Pancreas (tissue), 10 donors: ENCODE measurements around the gene SAA4. TPM values are rescaled to one million over a fixed set of nuclear protein-coding genes. Genes with fewer than 3 reads are reported as not detected.
"Not testable (repeated sequence)": the region's sequence is repeated elsewhere in the genome, so short reads cannot be mapped to it uniquely, and the experiment has no call there.

ENCODE experiments used
- ATAC-seq, 4 donors: fragments of 200-7000 bp; cut with Tn5 transposase; one replicate each; pipeline versions ENCODE4 v1.8.0 to v1.9.1; 2020; ENCODE audit warnings: mild to moderate bottlenecking in 4 of 4, moderate library complexity in 4 of 4
- DNase-seq, 6 donors: peaks; one replicate each; pipeline ENCODE4 v3.0.0-alpha.2; 2020
- FAIRE-seq: peaks from 2 replicates; lab custom pipeline; 2012; peaks lifted over from hg19 to GRCh38; lab: Jason Lieb, UNC
- H3K27ac ChIP-seq, 4 donors: fragments of 200-600 bp; sonication (generic); 1 replicate in 3 of 4; 2 replicates in 1 of 4; pipeline versions ENCODE4 v1.5.0 to v1.8.0; 2020
- H3K27me3 ChIP-seq, 4 donors: fragments of 200-600 bp; one replicate each; pipeline ENCODE4 v1.8.0; 2021
- H3K36me3 ChIP-seq, 3 donors: fragments of 200-600 bp; sonication (generic) in 1 of 3; one replicate each; pipeline versions ENCODE4 v1.5.0 to v1.8.0; 2020 to 2021
- H3K4me1 ChIP-seq, 3 donors: fragments of 200-600 bp; one replicate each; pipeline ENCODE4 v1.8.0; 2021
- H3K4me3 ChIP-seq, 4 donors: fragments of 200-600 bp; sonication (generic) in 2 of 4; one replicate each; pipeline versions ENCODE4 v1.5.0 to v1.8.0; 2020 to 2021
- H3K9me3 ChIP-seq, 4 donors: fragments of 200-600 bp; one replicate each; pipeline ENCODE4 v1.8.0; 2021
- WGBS, 2 donors: extraction: QIAGEN DNeasy Blood & Tissue Kit; methylation state at CpG; one replicate each; pipeline ENCODE4 v1.1.7; 2013; 5-methylcytosine and 5-hydroxymethylcytosine counted together
- intact Hi-C, 3 donors: fragments of 100-400 bp; cut with DNase I; formaldehyde crosslinking; loops; one replicate each; pipeline versions ENCODE4 v1.11.1 to v1.14.2; 2022
- polyA plus RNA-seq, 2 donors: library from polyadenylated mRNA; stranded (reverse); fragments of 200-250 nt; gene quantifications; one replicate each; pipeline ENCODE4 v1.2.3, GENCODE V29; 2013
- total RNA-seq, 6 donors: library from RNA; stranded (reverse); fragmentation: NEBNext Ultra II Directional in 4 of 6; extraction: Animal tissue kit (Norgen Biotek cat#: 25700) in 4 of 6; gene quantifications; one replicate each; pipeline versions ENCODE4 v1.2.1 to v1.2.4, GENCODE V29; 2021 to 2023
- TF ChIP-seq, protein P1 (sequence below), 4 donors: fragments of 200-600 bp; sonication (generic) in 3 of 4; IDR thresholded peaks; one replicate each; pipeline versions ENCODE4 v1.5.0 to v1.8.0; 2021; ENCODE audit warnings: antibody characterized with exemption in 4 of 4
- donor health status: healthy with polysubstance abuse.
- donor health status: DM: no; HTN: no; CAD: no; lungs with moderate emphysema.
- donor health status: DM: no; HTN: no; CAD: no.
- donor health status: control.
- donor health status: control.
- donor health status: Bipolar disorder and iron deficiency.
- donor health status: DM: yes; HTN: yes; CAD: no.
- donor health status: DM: no; HTN: no; CAD: no.
- donor health status: DM: no; HTN: no; CAD: no.
- donor health status: DM: yes; HTN: yes; CAD: no.

Gene SAA4
- total and polyA plus RNA-seq, 8 donors = 0.44 TPM; not detected in 7

GRCh38 chr11:18259259-18259658 is 22.7 kb upstream of the SAA4 start:
- intact Hi-C loops = no loop called here
- ATAC-seq (peak; percentile 73 to 91 (median 76)), FAIRE-seq (no peak)

GRCh38 chr11:18254781-18255361 is 18.3 kb upstream of the SAA4 start:
- H3K4me3 ChIP-seq = no peak overlapping the region
- FAIRE-seq (no peak), DNase-seq (no peak), ATAC-seq (no peak)
- no peaks in the 10 kb centered on the region for H3K27me3 ChIP-seq
- 55 to 64% methylated on average over 2 of the region's 2 CpGs for WGBS, 2 donors
- no peaks in the 10 kb centered on the region for H3K9me3 ChIP-seq
- no peaks in the 10 kb centered on the region for H3K4me1 ChIP-seq
- intact Hi-C loops = no loop called here
- no peaks in the 10 kb centered on the region for H3K36me3 ChIP-seq
- H3K27ac ChIP-seq = no peak overlapping the region
- TF ChIP-seq, protein P1, sequence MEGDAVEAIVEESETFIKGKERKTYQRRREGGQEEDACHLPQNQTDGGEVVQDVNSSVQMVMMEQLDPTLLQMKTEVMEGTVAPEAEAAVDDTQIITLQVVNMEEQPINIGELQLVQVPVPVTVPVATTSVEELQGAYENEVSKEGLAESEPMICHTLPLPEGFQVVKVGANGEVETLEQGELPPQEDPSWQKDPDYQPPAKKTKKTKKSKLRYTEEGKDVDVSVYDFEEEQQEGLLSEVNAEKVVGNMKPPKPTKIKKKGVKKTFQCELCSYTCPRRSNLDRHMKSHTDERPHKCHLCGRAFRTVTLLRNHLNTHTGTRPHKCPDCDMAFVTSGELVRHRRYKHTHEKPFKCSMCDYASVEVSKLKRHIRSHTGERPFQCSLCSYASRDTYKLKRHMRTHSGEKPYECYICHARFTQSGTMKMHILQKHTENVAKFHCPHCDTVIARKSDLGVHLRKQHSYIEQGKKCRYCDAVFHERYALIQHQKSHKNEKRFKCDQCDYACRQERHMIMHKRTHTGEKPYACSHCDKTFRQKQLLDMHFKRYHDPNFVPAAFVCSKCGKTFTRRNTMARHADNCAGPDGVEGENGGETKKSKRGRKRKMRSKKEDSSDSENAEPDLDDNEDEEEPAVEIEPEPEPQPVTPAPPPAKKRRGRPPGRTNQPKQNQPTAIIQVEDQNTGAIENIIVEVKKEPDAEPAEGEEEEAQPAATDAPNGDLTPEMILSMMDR (IDR thresholded peaks at IDR 0.05) = no peak

More at GRCh38 chr11:18259259-18259658, 22.7 kb upstream of the SAA4 start:
- Histone ChIP-seq H3K27ac (no peak overlapping the region), H3K4me3 (no peak overlapping the region), H3K36me3 (no peaks in the 10 kb centered on the region), H3K27me3 (no peaks in the 10 kb centered on the region), H3K4me1 (no peaks in the 10 kb centered on the region), H3K9me3 (no peaks in the 10 kb centered on the region)
- TF ChIP-seq, protein P1 (IDR thresholded peaks at IDR 0.05) = no peak
- no peak for DNase-seq

DNA sequence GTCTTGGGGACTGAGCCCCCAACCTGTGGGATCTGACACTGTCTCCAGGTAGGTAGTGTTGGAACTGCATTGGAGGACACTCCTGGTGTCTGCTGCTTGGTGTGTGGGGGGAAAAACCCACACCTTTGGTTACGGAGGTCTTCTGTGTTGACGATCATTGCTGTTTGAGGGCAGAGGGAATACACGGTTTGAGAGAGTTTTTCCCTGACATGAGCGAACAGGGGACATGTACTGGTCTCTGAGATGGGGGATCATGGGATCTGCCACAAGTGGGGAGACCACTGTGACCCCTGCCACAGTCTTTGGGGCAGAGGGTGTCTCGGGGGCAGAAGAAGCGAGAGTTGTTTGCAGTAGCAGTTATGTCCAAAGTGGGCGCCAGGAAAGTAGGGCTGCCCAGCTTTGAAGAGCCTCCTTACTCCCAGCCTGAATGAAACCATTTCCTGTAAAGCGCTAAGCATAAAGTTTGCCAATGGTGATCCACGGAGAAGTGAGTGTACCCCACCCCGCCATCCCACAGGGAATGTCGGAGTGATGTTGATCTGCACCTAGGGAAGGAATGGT is 17.3 kb upstream of the SAA4 start:
- 79 to 80% methylated on average over 11 of the region's 11 CpGs for WGBS, 2 donors
- TF ChIP-seq, protein P1 (IDR thresholded peaks at IDR 0.05) = no peak
- Histone ChIP-seq H3K9me3 (no peaks in the 10 kb centered on the region), H3K4me1 (no peaks in the 10 kb centered on the region), H3K36me3 (no peaks in the 10 kb centered on the region), H3K27ac (no peak overlapping the region), H3K27me3 (no peaks in the 10 kb centered on the region), H3K4me3 (no peak overlapping the region)
- DNase-seq (no peak), ATAC-seq (no peak), FAIRE-seq (no peak)
- intact Hi-C loops = no loop called here

GRCh38 chr11:18253233-18253632 is 16.6 kb upstream of the SAA4 start:
- no peaks in the 10 kb centered on the region for H3K27me3 ChIP-seq
- TF ChIP-seq, protein P1 (IDR thresholded peaks at IDR 0.05) = no peak
- ATAC-seq (no peak), DNase-seq (no peak), FAIRE-seq (no peak)
- H3K27ac ChIP-seq = no peak overlapping the region
- H3K36me3 ChIP-seq = no peaks in the 10 kb centered on the region
- H3K9me3 ChIP-seq = no peaks in the 10 kb centered on the region
- WGBS, 2 donors = 83 to 92% methylated on average over 3 of the region's 3 CpGs
- H3K4me3 ChIP-seq = no peak overlapping the region
- intact Hi-C loops = no loop called here
- no peaks in the 10 kb centered on the region for H3K4me1 ChIP-seq

DNA sequence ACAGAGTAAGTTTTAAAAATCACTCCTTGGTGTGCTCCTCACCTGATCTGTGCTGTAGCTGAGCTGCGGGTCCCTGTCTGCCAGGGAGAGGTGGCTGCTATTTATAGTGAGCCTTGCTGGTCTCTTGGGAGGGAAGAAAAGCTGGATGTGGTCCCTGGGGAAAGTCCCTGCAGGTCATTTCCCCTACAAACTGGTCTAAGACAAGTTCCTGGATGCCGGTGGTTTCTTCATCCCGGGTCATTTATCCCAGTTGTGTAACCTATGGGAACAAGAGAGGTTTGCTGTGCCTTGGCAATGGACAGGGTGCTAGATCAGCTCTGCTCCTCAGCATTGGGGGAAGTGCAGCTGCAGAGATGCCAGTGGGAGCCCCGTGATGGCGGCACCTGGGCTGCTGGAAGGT is 12.0 kb upstream of the SAA4 start, which contains the start of gene SAA2:
TSS of gene SAA2 (minus strand) at position 108 of the 400 bp plus-strand sequence. CDS start 657 bp downstream, outside the sequence.
- no peaks in the 10 kb centered on the region for H3K36me3 ChIP-seq
- no peaks in the 10 kb centered on the region for H3K4me1 ChIP-seq
- TF ChIP-seq, protein P1 (IDR thresholded peaks at IDR 0.05) = no peak
- DNase-seq = no peak
- WGBS, 2 donors = 66 to 74% methylated on average over 5 of the region's 5 CpGs
- no peak for FAIRE-seq
- no peak within 1 kb of the TSS for H3K4me3 ChIP-seq
- intact Hi-C loops = no loop called here
- no peaks in the 10 kb centered on the region for H3K27me3 ChIP-seq
- ATAC-seq = peak in 1 of 4 donors; percentile 12
- H3K27ac ChIP-seq = no peak within 1 kb of the TSS
- no peaks in the 10 kb centered on the region for H3K9me3 ChIP-seq

- intact Hi-C loops, DNase-seq, H3K4me3 ChIP-seq, H3K9me3 ChIP-seq, H3K27me3 ChIP-seq, H3K27ac ChIP-seq, H3K36me3 ChIP-seq, H3K4me1 ChIP-seq, FAIRE-seq: not testable (repeated sequence)
- WGBS, 2 donors = 27 to 38% methylated on average over 2 to 3 of the region's 6 CpGs
- ATAC-seq = peak in 1 of 4 donors; percentile 24
Measured at GRCh38 chr11:18247191-18247581, 10.6 kb upstream of the SAA4 start.

DNA sequence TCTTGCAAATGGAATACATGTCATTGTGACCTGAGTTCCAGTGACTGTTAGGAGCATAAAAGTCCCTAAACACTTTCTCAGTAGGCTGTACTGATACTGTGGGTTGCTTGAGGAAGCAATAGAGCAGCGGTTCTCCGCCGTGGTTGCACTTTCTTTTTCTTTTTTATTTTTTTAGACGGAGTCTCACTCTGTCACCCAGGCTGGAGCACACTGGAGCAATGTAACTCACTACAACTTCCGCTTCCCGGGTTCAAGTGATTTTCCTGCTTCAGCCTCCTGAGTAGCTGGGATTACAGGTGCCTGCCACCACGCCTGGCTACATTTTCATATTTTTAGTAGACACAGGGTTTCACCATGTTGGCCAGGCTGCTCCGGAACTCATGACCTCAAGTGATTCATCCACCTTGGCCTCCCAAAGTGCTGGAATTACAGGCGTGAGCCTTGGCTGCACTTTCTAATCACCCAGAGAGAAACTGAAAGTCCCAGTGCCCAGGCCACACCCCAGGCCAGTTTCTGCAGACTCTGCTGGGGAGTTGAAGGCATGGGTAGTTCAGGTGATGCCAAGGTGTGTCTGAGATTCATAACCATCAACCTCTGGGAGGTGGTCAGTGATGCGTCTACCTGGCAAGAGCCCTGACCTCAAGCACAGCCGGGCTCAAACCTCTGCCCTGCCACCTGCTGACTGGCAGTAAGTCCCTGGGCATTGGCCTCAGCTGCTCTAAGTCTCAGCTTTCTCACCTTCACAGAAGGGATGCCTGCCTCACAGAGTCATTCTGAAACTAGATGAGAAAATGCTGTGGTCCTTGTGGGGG is 10.0 kb upstream of the SAA4 start:
- peak in 3 of 4 donors; percentile 40 to 60 (median 59) for ATAC-seq
- H3K9me3 ChIP-seq, intact Hi-C loops, H3K4me3 ChIP-seq, H3K27ac ChIP-seq, H3K27me3 ChIP-seq, H3K36me3 ChIP-seq, FAIRE-seq, DNase-seq, H3K4me1 ChIP-seq: not testable (repeated sequence)
- 62 to 72% methylated on average over 10 to 11 of the region's 11 CpGs for WGBS, 2 donors
